ENCODE results near the gene EPAS1. TPM values are rescaled to one million over a fixed set of nuclear protein-coding genes. Genes with fewer than 3 reads are reported as not detected.
A peak's percentile ranks its signal among the peaks of the same experiment; 100 is the strongest.

EPAS1 gene
- total RNA-seq, 4 donors from 2014 or later = 124 to 563 (median 182) TPM

GRCh38 chr2:46323730-46324129 is 26.5 kb downstream of the EPAS1 start:
- 71 to 82% methylated on average over 4 of the region's 4 CpGs for WGBS, 2 donors
- peaks cover 24 to 46% of the 10 kb centered on the region in 2 donors for H3K4me1 ChIP-seq
- no peak for DNase-seq

GRCh38 chr2:46325182-46325928 is 28.1 kb downstream of the EPAS1 start:
- H3K27ac ChIP-seq = no peak overlapping the region
- intact Hi-C loops (cut with DNase I) = no loop called here

More at GRCh38 chr2:46323730-46324129, 26.5 kb downstream of the EPAS1 start:
- H3K36me3 ChIP-seq = no peaks in the 10 kb centered on the region
- intact Hi-C loops (cut with DNase I) = no loop called here
- no peak overlapping the region for H3K4me3 ChIP-seq (replicated peaks in 1 of 3)
- H3K27ac ChIP-seq = no peak overlapping the region
- no peaks in the 10 kb centered on the region for H3K9me3 ChIP-seq
- no peaks in the 10 kb centered on the region for H3K27me3 ChIP-seq
- no peak for TF ChIP-seq CTCF (IDR thresholded peaks at IDR 0.05)

GRCh38 chr2:46326231-46326980 is 29.2 kb downstream of the EPAS1 start:
- no peak for TF ChIP-seq POLR2A (IDR thresholded peaks at IDR 0.05)
- TF ChIP-seq CTCF (IDR thresholded peaks at IDR 0.05) = no peak
- intact Hi-C loops (cut with DNase I) = no loop called here
- WGBS, 2 donors = 53 to 61% methylated on average over 8 of the region's 8 CpGs
- no peaks in the 10 kb centered on the region for H3K9me3 ChIP-seq
- H3K27me3 ChIP-seq = no peaks in the 10 kb centered on the region
- H3K4me3 ChIP-seq (replicated peaks in 1 of 3) = no peak overlapping the region
- H3K27ac ChIP-seq = peak overlapping the region in 1 of 3 donors; percentile 34
- DNase-seq = peak; percentile 55 to 62
- no peaks in the 10 kb centered on the region for H3K36me3 ChIP-seq
- peaks cover 14 to 62% of the 10 kb centered on the region in 2 donors for H3K4me1 ChIP-seq

More at GRCh38 chr2:46325182-46325928, 28.1 kb downstream of the EPAS1 start:
- H3K36me3 ChIP-seq = no peaks in the 10 kb centered on the region
- WGBS, 2 donors = 86% methylated on average over 6 of the region's 6 CpGs
- H3K4me1 ChIP-seq = peaks cover 9 to 51% of the 10 kb centered on the region in 2 donors
- H3K4me3 ChIP-seq (replicated peaks in 1 of 3) = no peak overlapping the region
- no peaks in the 10 kb centered on the region for H3K27me3 ChIP-seq
- TF ChIP-seq POLR2A (IDR thresholded peaks at IDR 0.05) (no peak), CTCF (IDR thresholded peaks at IDR 0.05) (no peak)
- H3K9me3 ChIP-seq = no peaks in the 10 kb centered on the region
- DNase-seq = no peak

- 90 to 98% methylated on average over 4 of the region's 4 CpGs for WGBS, 2 donors
- H3K4me3 ChIP-seq (replicated peaks in 1 of 3) = no peak overlapping the region
- peak overlapping the region in 2 of 3 donors; percentile 26 to 39 for H3K27ac ChIP-seq
- H3K27me3 ChIP-seq = no peaks in the 10 kb centered on the region
- TF ChIP-seq POLR2A (IDR thresholded peaks at IDR 0.05) (no peak), CTCF (IDR thresholded peaks at IDR 0.05) (no peak)
- H3K9me3 ChIP-seq = no peaks in the 10 kb centered on the region
- peaks cover 26 to 74% of the 10 kb centered on the region in 2 donors for H3K4me1 ChIP-seq
- no peaks in the 10 kb centered on the region for H3K36me3 ChIP-seq
- intact Hi-C loops (cut with DNase I) = no loop called here
- no peak for DNase-seq
Measured at GRCh38 chr2:46327627-46328026, 30.4 kb downstream of the EPAS1 start.

GRCh38 chr2:46328291-46328690 is 31.1 kb downstream of the EPAS1 start:
- no peak overlapping the region for H3K4me3 ChIP-seq (replicated peaks in 1 of 3)
- 92 to 93% methylated on average over 1 of the region's 1 CpG for WGBS, 2 donors
- TF ChIP-seq CTCF (IDR thresholded peaks at IDR 0.05) (no peak), POLR2A (IDR thresholded peaks at IDR 0.05) (no peak)
- no peaks in the 10 kb centered on the region for H3K27me3 ChIP-seq
- intact Hi-C loops (cut with DNase I) = no loop called here
- no peak for DNase-seq
- no peaks in the 10 kb centered on the region for H3K36me3 ChIP-seq
- peaks cover 32 to 81% of the 10 kb centered on the region in 2 donors for H3K4me1 ChIP-seq
- peak overlapping the region in 1 of 3 donors; percentile 26 for H3K27ac ChIP-seq
- no peaks in the 10 kb centered on the region for H3K9me3 ChIP-seq

All from thyroid gland (tissue), 4 donors.